NCI-H69 (cell line): Measurements from ENCODE around the gene ALDH1B1.
A peak's percentile ranks its signal among the peaks of the same experiment; 100 is the strongest.
"Not testable (repeated sequence)": the region's sequence is repeated elsewhere in the genome, so short reads cannot be mapped to it uniquely, and the experiment has no call there.

ENCODE experiments used
- DNase-seq: peaks from one replicate; lab custom pipeline; 2025; lab: John Stamatoyannopoulos, UW

ALDH1B1 gene

GRCh38 chr9:38387066-38387465 is 5.4 kb upstream of the ALDH1B1 start:
- DNase-seq, result no peak

GRCh38 chr9:38387751-38388150 is 4.8 kb upstream of the ALDH1B1 start:
- DNase-seq, result no peak

DNA sequence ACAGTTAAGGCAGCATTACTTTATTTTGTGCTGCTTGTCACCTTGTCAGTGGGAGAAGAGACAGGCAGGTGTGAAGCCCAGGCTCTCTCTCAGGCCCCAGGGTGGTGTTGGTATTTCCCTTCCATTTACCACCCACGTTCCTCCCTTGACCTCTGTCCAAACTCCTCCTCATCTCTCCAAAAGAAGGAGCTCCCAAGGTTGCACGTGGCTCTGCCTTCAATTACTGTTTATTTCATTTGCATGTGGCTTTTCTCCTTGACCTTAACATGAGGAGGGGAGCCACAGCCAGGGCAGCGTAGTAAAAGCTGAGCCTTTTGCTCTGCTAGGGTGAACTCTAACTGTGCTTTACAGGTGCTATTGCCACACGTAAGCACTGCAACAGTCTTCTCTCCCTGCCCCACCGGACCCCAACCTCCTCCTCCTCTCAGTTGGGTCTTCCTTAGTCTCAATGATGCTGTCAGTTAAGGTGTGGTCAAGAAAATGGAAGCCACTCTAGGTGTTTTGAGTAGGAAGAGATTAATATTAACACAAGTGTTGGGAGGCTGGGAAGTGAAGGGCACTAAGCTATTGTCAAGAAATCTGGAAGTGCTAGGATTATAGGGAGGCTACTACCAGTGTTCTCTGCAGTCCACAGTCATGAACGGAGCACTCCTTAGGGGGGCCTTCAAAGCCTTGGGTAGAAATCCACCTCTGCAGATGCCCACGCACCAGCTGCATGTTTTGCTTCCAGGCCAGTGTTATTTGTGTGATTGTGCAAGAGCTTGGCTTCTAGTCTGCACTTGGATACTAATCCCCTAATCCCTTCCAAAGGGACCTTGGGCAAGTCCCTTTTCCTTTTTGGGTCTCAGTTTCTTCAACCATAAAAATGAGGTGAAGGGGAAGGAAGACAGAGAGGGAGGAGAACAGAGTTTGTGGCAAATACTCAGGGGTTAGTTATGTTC is 3.9 kb upstream of the ALDH1B1 start:
- DNase-seq, result peak; percentile 24

GRCh38 chr9:38389313-38389712 is 3.2 kb upstream of the ALDH1B1 start:
- DNase-seq, result no peak

DNA sequence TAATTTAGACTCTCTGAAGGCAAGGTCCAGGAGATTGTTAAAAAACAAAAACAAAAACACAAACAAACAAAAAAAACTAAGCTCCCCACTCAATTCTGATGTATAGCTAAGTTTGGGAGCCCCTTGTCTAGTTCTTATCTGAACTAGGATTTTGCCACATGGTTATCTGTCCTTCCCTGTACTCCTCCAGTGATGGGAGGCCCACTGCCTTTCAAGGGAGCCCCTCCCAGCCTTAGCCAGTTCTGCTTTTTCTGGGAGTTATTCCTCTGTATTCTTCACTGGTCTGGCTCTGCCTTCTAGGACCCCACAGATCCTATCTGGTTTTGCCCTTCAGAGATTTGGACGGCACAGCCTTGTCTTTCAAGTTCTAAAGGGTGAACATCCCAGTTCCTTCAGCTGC is 2.1 kb upstream of the ALDH1B1 start:
- DNase-seq, result no peak

DNA sequence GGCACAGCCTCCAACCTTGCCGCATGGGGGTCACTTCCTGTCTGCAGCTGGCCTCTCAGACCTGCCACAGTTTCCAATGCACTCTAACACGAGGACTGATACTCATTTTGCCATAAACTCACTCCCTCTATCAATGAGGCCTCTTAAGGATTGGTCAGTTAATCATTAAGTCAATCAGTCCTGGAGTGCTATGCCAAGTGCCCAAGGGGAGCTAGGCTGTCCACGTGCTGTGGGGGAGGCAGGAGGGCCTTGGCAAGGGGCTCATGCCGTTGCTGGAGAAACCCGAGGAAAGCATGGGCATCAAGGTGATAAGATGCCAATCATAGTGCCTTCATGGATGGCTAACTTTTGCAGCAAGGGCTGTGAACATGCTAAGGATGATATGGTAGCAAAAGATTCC is 1.7 kb upstream of the ALDH1B1 start:
- no peak for DNase-seq

DNA sequence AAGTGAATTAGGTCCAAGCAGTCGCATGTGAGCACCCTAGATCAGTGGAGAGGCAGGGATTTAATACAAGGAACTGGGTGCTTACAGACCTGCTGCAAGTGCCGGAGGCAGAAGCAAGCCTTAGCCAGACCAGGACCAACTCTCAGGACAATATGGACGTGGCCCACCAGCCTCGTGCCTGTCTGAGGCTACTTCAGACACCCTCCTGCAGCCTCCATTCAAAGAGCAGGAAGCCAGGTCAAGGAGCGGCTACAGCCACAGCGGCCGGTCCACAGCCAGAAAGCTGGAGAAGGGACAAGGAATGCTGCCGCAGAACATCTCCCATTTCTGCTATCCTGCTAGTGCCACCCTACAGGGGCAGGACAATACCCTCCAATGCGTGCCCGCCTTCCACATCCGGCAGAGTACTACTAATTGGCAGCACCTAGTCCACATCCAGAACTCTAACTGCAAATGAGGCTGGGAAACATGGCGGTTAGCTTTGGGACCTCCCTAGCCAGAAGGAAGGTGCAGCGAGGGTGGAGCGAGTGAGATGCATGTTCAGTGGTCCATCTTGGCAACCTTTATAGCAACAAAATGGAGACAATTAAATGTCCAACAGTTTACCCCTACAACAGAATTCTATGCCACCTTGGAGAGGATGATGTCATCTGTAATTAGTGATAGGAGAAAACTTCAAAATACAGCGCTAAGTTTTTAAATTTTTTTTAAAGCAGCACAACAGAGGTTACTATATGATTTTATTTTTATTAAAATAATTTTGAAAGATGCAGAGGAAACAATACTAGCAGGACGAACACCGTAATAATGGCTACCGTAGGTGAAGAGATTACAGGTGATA is 1.0 kb upstream of the ALDH1B1 start:
- no peak for DNase-seq

GRCh38 chr9:38393128-38393796 is 760 bp downstream of the ALDH1B1 start:
- peak; percentile 32 for DNase-seq

- DNase-seq, result no peak
Observed at GRCh38 chr9:38394416-38394815, 1.9 kb downstream of the ALDH1B1 start.

DNA sequence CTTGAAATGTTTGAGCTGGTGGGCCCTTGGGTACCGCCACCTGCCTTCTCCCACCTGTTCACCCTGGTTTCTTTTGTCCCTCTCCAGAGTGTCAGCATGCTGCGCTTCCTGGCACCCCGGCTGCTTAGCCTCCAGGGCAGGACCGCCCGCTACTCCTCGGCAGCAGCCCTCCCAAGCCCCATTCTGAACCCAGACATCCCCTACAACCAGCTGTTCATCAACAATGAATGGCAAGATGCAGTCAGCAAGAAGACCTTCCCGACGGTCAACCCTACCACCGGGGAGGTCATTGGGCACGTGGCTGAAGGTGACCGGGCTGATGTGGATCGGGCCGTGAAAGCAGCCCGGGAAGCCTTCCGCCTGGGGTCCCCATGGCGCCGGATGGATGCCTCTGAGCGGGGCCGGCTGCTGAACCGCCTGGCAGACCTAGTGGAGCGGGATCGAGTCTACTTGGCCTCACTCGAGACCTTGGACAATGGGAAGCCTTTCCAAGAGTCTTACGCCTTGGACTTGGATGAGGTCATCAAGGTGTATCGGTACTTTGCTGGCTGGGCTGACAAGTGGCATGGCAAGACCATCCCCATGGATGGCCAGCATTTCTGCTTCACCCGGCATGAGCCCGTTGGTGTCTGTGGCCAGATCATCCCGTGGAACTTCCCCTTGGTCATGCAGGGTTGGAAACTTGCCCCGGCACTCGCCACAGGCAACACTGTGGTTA is 3.3 kb downstream of the ALDH1B1 start:
- DNase-seq, result no peak

- DNase-seq, result no peak
Observed at GRCh38 chr9:38396371-38396671, 3.8 kb downstream of the ALDH1B1 start.

GRCh38 chr9:38399191-38399590 is 6.7 kb downstream of the ALDH1B1 start:
- DNase-seq, result not testable (repeated sequence)

- DNase-seq, result peak; percentile 49
Observed at GRCh38 chr9:38401994-38402393, 9.5 kb downstream of the ALDH1B1 start.

GRCh38 chr9:38404314-38404713 is 11.8 kb downstream of the ALDH1B1 start:
- DNase-seq, result no peak

DNA sequence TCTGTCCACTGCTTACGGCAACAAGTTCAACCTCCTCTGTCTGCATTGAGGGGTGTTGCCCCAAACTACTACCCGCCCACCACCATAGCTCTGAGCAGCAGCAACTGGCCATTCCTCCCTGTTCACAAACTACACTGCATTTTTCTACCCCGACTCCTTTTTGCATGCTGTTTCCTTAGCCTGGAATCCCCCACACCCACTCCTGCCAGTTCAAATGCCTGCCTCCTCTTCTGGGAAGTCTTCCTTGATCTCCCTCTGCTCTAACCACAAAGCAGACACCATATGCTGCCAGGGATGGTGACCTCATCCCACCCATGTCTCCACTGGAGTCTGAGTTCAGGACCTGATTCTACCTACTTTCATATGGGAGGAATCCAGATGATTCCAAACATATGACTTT is 13.3 kb downstream of the ALDH1B1 start:
- DNase-seq, result no peak

DNA sequence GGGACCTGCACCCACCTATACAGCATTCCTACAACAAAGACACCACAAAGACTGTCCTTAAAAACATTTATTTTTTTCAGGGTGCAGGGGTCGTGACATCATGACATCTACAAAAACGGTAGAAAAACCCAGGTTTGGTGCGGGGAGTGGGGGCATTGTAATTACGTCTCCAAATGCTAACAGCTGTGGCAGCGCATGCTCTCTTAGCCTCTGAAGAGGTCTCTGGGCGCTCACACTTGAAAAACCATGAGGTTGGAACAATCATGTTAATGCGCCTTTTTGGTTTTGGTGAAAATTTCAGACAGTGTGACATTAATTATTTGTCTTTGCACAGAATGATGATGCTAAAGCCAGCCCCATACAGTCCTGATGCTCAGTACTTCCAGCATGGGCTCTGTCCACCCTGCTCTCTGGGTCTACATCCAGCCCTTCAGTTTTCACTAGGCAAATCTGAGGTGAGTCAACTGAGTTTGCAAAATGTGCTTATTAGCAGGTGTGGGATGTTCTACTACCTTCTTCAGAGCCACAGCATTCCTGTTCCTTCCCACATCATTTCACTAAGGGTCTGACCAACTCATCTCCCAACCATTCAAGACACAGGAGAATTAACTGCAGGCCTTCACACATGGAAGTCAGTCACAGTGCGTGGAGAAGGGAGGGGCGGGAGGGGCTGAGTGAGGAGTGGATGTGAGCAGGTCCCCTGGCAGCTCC is 14.1 kb downstream of the ALDH1B1 start:
- no peak for DNase-seq

DNA sequence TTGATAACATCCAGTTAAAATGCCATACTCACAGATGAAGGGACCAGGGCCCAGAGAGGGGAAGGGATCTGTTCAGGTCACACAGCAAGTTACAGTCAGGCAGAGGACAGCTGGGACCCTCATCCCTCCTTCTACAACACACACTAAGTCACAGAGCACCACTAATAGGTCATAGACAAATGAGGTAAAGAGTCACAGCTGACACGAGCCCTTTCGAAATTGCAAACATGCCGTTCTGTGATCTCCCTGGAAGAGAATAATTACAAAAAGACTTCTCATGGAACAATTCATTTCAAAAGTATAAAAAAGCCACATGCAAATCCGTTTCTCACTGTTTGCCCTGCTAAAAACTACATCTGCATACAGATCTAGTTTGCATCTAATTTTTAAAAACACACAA is 16.2 kb downstream of the ALDH1B1 start:
- no peak for DNase-seq

DNA sequence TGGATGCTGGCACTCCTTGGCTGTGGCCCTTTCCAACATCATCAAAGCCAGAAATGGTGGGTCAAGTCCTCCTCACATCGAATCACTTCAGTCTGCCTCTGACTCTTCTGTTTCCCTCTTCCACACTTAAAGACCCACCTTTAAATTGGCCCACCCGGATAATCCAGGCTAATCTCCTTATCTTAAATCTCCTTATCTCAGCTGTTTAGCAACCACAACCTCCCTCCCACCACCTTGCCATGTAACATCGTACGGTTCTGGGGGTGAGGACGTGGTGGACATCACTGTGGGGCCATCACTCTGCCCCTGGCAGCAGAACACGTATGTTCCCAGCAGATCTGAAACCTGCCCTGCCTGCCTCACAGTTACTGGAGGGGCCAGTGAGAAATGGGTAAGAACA is 20.2 kb downstream of the ALDH1B1 start:
- no peak for DNase-seq

GRCh38 chr9:38413283-38413682 is 20.8 kb downstream of the ALDH1B1 start:
- no peak for DNase-seq

GRCh38 chr9:38414040-38414723 is 21.7 kb downstream of the ALDH1B1 start:
- DNase-seq, result peak; percentile 92

GRCh38 chr9:38415856-38416255 is 23.4 kb downstream of the ALDH1B1 start:
- peak; percentile 50 for DNase-seq
